HK-2 (cell line): ENCODE results near the gene LIMS2.

Source experiments
- DNase-seq: peaks from one replicate; pipeline ENCODE4 v3.0.0-alpha.2; 2018; ENCODE audit not compliant: unreplicated experiment

The LIMS2 gene

DNA sequence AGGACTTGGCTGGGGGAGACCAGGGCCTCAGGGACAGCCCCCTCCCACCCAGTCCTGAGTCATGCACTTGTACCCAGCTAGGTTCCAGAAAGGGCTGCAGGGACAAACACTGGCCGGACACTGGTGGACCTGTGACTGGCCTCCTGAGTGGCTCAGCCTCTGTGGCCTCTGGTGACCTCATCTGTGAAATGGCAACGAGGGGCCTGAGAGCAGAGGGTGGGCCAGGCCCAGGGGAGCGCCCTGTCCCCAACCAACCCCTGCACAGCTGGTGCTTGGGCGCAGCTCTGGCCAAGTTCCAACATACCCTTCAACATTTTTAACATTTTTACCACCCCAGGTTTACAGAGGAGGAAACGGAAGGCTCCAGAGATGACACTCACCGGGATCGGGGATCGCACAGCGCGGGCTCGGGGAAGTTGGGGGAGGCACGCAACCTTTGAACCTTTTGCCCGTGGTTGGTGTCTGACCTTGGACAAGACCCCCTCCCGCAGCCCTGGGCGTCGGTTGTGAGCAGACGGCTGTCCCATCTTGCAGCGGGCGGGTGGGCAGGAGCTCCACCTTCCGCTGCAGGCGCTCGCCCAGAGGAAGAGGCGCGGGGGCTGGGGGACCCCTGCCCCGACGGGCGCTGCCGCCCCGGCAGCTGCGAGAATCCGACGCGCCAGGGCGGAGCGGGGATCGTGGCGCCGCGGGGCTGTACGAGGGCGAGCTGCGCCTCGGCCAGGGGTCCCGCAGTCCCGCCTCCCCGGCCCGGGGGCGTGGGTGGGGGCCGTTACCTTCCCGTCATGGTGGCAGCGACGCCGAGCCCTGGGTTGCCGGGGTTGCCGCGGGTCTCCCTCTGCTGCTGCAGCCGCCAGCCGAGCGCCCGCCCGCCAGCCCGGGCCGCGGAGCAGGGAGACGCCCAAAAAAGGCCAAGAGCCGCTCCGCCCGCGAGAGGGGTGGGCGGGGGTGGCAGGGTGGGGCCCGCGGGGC lies 805 bp downstream of the LIMS2 start:
- DNase-seq = peak; percentile 41

DNA sequence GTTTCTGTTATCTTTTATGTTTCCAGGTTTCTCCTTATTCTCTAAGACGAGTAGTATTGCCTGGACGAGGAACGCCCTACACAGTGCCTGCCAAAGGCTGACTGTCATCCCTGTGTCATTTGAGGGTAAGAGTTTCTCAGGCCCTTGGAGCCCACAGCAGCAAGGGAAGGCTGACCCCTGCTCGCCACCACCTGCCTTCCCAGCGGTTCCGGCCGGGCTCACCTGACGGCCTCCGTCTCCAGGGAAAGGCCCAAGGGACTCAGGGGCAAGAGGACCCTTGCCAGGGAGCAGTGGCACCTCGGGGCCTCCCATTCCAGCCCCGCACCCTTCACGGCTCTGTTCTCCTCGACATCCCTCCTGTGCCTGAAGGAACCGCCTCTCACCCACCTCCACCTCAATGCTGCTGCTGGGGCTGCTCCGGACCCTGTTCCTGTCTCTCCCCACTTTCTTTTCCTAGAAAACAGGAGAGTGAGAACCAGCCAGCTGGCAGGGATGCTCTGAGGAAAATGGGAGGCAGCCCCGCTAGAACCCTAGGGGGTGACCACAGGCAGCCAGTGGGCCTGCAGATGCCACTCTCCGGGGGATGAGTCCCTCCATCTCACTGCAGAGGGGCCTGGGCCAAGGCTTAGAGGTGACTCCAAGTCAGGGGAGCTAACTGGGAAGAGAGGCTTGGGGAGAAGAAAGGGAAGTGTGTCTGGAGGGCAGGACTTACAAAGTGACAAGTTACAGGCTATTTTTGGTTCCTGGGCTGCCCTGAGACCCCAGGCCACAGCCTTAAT lies 1.9 kb downstream of the LIMS2 start:
- DNase-seq = no peak

DNA sequence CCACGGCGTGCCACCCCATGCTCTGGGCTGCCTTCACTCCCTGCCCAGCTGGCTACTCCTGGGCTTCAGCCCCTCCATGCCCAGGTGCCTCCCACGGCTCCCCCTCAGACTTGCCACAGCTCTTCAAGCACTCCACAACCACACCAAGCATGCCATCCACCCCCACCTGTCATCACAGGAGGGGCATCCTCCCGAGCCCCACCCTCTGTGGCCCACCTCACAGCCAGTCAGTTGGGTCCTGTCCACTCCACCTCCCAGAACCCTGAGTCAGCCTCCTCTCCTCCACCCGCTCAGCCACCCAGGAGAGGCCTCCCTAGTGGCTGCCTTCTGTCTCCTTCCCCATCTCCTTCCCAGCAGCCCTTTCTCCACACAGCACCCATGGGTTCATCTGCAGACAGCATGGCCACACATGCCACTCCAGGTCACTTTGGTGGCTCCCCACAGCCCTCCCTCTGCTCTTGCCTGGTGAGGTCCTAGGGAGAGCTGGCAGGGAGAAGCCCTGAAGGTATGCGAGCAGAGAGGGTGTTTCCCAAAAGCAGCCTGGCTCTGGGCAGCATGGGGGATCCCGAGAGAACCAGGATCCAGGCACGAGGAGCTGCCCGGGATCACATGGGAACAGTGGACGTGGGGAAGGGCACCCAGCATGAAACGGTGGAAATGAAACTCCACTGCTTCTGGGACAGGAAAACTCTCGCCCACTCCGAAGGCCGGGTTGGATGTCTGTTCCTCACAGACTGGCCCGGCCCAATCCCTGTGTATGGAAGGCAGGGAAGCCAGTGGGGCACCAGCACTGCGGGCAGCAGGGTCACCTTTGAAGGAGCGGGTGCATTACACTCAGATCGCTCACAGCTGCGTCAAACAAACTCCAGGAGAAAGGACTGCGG lies 2.7 kb downstream of the LIMS2 start:
- DNase-seq = no peak

GRCh38 chr2:127671557-127672302 lies 3.6 kb downstream of the LIMS2 start:
- no peak for DNase-seq

DNA sequence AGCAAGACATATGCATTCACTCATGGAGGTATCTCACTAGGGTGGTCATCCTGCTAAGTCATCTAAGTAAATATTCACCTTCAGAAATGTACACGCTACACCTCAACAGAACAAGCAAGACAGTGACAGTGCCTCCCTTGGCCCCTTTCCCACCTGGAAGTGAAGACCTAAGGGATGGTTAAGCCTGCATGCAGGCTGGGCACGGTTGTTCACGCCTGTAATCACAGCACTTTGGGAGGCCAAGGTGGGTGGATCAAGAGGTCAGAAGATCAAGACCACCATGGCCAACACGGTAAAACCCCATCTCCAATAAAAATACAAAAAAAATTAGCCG lies 4.4 kb downstream of the LIMS2 start:
- no peak for DNase-seq

DNA sequence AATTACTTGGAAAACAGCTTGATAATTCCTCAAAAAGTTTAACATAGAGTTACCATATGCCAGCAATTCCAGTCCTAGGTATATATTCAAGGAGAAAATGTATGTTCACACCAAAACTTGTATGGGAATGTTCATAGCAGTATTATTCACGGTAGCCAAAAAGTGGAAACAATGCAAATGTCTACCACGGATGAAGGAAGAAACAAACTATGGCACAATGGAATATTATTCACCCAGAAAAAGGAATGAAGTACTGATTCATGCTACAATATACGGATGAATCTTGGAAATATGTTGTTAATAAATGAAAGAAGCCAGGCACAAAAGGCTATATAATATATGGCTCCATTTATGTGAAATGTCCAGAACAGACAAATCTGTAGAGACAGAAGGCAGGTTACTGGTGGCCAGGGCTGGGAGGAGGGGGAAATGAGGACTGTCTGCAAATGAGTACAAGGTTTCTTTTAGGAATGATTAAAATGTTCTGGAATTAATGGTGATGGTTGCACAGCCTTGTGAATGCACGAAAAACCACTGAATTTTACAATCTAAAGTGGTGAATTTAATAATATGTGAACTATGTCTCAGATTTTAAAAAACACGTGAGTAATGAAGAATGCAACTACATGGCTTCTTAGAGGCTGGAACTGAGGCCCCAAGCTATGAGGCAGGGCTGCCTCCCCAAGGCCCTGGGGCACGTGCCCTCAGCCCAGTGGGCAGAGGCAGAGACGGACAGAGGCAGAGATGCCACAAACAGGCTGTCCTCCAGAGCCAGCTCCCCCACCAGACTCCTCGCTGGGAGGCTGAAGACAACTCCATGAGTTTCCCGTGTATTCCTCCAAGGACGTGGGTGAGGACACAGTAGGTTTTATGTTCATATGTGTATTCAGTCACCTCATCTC lies 5.0 kb downstream of the LIMS2 start:
- DNase-seq = no peak

- DNase-seq = no peak
These were observed 6.3 kb downstream of the LIMS2 start for GRCh38 chr2:127669056-127669455.

GRCh38 chr2:127665267-127665893 lies 9.9 kb downstream of the LIMS2 start:
- no peak for DNase-seq

DNA sequence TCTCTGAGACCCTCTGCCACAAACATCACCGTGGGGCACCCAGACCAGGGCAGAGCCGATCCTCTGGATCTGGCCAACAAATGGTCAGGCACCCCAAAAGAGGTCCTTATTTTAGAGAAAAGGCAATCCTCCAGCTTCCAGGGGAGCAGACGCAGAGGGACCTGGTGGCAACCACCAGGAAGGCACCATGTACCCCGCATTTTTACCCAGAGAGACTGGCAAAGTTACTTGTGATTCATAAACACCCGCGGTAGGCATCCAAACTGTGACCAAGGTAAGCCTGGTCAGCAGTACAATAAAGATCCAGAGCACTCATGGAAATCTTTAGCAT lies 10.5 kb downstream of the LIMS2 start:
- DNase-seq = no peak

GRCh38 chr2:127664065-127664894 lies 11.1 kb downstream of the LIMS2 start:
- no peak for DNase-seq

DNA sequence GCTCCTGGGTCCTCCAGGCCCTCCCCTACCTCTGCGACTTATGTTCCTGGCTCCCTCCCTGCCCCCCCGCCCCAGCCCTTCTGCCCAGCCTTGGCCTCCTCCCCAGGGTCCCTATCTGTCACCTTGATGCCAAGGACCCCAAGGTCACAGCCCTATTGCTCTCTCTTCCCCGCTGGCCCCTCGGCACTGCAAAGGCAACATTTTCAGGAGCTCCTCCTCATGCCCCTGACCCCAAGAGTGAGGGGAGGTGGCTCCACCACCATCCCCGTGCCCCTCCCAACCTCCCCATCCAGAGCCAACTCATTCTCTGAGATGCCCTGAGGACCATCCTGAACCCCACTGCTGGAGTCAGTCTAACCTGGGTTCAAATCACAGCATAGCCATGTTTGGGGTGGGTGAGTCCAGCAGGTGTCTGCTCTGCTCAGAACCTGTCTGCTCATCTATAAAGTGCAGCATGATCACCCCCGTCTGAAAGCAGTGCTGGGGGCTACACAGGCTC lies 11.7 kb downstream of the LIMS2 start:
- DNase-seq = no peak

- DNase-seq = no peak
These were observed 12.3 kb downstream of the LIMS2 start for GRCh38 chr2:127662937-127663565.

DNA sequence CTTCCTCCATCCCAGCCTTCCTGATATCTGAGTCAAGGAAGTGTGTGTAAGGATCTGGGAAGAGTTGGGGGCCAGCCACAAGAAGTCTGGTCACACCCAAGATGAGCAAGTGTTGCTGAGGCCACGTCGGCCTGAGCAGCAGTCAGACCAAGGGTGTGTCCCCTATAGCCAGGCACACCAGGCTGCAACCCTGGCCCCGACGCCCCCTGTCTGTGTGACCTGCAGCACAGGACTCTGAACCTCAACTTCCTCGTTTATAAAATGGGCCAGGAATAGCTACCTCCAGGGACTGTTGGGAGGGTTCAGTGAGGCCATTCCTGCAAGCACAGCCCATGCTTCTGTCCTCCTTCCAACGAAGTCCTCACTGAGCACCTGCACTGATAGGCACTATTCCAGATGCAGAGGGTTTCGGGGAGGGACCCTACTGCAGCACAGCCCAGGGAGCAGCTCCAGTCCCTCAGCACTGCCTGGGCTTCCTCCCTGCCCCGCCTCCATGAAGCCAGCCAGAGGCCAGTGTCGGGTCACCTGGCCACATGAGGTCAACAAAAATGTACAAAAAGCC lies 13.3 kb downstream of the LIMS2 start:
- DNase-seq = no peak

GRCh38 chr2:127661072-127661649 lies 14.2 kb downstream of the LIMS2 start:
- no peak for DNase-seq

- DNase-seq = no peak
These were observed 15.1 kb downstream of the LIMS2 start for GRCh38 chr2:127660291-127660578.

- DNase-seq = no peak
These were observed 15.7 kb downstream of the LIMS2 start for GRCh38 chr2:127659408-127660290.
